Measurements from ENCODE around the gene SLC26A1.

SLC26A1 gene

GRCh38 chr4:1019729-1020470, 26.7 kb upstream of the SLC26A1 start:
- no peaks in the 10 kb centered on the region for H3K36me3 ChIP-seq (ENCODE audit: control insufficient read depth, insufficient read depth, low read length)
- 73 to 75% methylated on average over 23 of the region's 23 CpGs for WGBS, 2 experiments
- H3K27me3 ChIP-seq (ENCODE audit: control insufficient read depth, insufficient read depth, low read length, poor library complexity, severe bottlenecking): no peaks in the 10 kb centered on the region
- H3K4me1 ChIP-seq (ENCODE audit: control insufficient read depth, insufficient read depth, low read length): peaks cover 35% of the 10 kb centered on the region
- no peak overlapping the region for H3K27ac ChIP-seq (ENCODE audit: insufficient read depth, low read depth, low read length, poor library complexity, severe bottlenecking)
- no peak overlapping the region for H3K4me3 ChIP-seq (ENCODE audit: insufficient read depth, low read depth, low read length)
- no peaks in the 10 kb centered on the region for H3K9me3 ChIP-seq (ENCODE audit: control insufficient read depth, low read length)

- no peaks in the 10 kb centered on the region for H3K36me3 ChIP-seq (ENCODE audit: control insufficient read depth, insufficient read depth, low read length)
- no peaks in the 10 kb centered on the region for H3K27me3 ChIP-seq (ENCODE audit: control insufficient read depth, insufficient read depth, low read length, poor library complexity, severe bottlenecking)
- peaks cover 41% of the 10 kb centered on the region for H3K4me1 ChIP-seq (ENCODE audit: control insufficient read depth, insufficient read depth, low read length)
- no peaks in the 10 kb centered on the region for H3K9me3 ChIP-seq (ENCODE audit: control insufficient read depth, low read length)
- WGBS, 2 experiments: 77 to 82% methylated on average over 9 of the region's 9 CpGs
- H3K27ac ChIP-seq (ENCODE audit: insufficient read depth, low read depth, low read length, poor library complexity, severe bottlenecking): no peak overlapping the region
- H3K4me3 ChIP-seq (ENCODE audit: insufficient read depth, low read depth, low read length): no peak overlapping the region
These were observed 26.1 kb upstream of the SLC26A1 start for GRCh38 chr4:1019320-1019719.

GRCh38 chr4:1018147-1019020, 25.2 kb upstream of the SLC26A1 start:
- Histone ChIP-seq H3K4me1 (ENCODE audit: control insufficient read depth, insufficient read depth, low read length) (peaks cover 42% of the 10 kb centered on the region), H3K36me3 (ENCODE audit: control insufficient read depth, insufficient read depth, low read length) (no peaks in the 10 kb centered on the region), H3K27me3 (ENCODE audit: control insufficient read depth, insufficient read depth, low read length, poor library complexity, severe bottlenecking) (peaks cover 5% of the 10 kb centered on the region), H3K4me3 (ENCODE audit: insufficient read depth, low read depth, low read length) (no peak overlapping the region), H3K27ac (ENCODE audit: insufficient read depth, low read depth, low read length, poor library complexity, severe bottlenecking) (no peak overlapping the region), H3K9me3 (ENCODE audit: control insufficient read depth, low read length) (no peaks in the 10 kb centered on the region)
- 86% methylated on average over 29 of the region's 29 CpGs for WGBS, 2 experiments

GRCh38 chr4:1017706-1018105, 24.5 kb upstream of the SLC26A1 start:
- Histone ChIP-seq H3K9me3 (ENCODE audit: control insufficient read depth, low read length) (no peaks in the 10 kb centered on the region), H3K27me3 (ENCODE audit: control insufficient read depth, insufficient read depth, low read length, poor library complexity, severe bottlenecking) (peaks cover 11% of the 10 kb centered on the region), H3K4me3 (ENCODE audit: insufficient read depth, low read depth, low read length) (no peak overlapping the region), H3K36me3 (ENCODE audit: control insufficient read depth, insufficient read depth, low read length) (no peaks in the 10 kb centered on the region), H3K4me1 (ENCODE audit: control insufficient read depth, insufficient read depth, low read length) (peaks cover 42% of the 10 kb centered on the region), H3K27ac (ENCODE audit: insufficient read depth, low read depth, low read length, poor library complexity, severe bottlenecking) (no peak overlapping the region)
- WGBS, 2 experiments: 86 to 91% methylated on average over 15 of the region's 15 CpGs

- H3K27ac ChIP-seq (ENCODE audit: insufficient read depth, low read depth, low read length, poor library complexity, severe bottlenecking): no peak overlapping the region
- H3K36me3 ChIP-seq (ENCODE audit: control insufficient read depth, insufficient read depth, low read length): no peaks in the 10 kb centered on the region
- WGBS, 2 experiments: 84 to 86% methylated on average over 16 of the region's 16 CpGs
- H3K9me3 ChIP-seq (ENCODE audit: control insufficient read depth, low read length): no peaks in the 10 kb centered on the region
- peaks cover 16% of the 10 kb centered on the region for H3K27me3 ChIP-seq (ENCODE audit: control insufficient read depth, insufficient read depth, low read length, poor library complexity, severe bottlenecking)
- H3K4me1 ChIP-seq (ENCODE audit: control insufficient read depth, insufficient read depth, low read length): peaks cover 40% of the 10 kb centered on the region
- H3K4me3 ChIP-seq (ENCODE audit: insufficient read depth, low read depth, low read length): no peak overlapping the region
These were observed 24.0 kb upstream of the SLC26A1 start for GRCh38 chr4:1017211-1017610.

GRCh38 chr4:1015746-1016145, 22.5 kb upstream of the SLC26A1 start:
- H3K27ac ChIP-seq (ENCODE audit: insufficient read depth, low read depth, low read length, poor library complexity, severe bottlenecking): no peak overlapping the region
- WGBS, 2 experiments: 93% methylated on average over 10 of the region's 10 CpGs
- no peaks in the 10 kb centered on the region for H3K9me3 ChIP-seq (ENCODE audit: control insufficient read depth, low read length)
- no peaks in the 10 kb centered on the region for H3K36me3 ChIP-seq (ENCODE audit: control insufficient read depth, insufficient read depth, low read length)
- no peak overlapping the region for H3K4me3 ChIP-seq (ENCODE audit: insufficient read depth, low read depth, low read length)
- peaks cover 25% of the 10 kb centered on the region for H3K27me3 ChIP-seq (ENCODE audit: control insufficient read depth, insufficient read depth, low read length, poor library complexity, severe bottlenecking)
- peaks cover 39% of the 10 kb centered on the region for H3K4me1 ChIP-seq (ENCODE audit: control insufficient read depth, insufficient read depth, low read length)

- H3K4me3 ChIP-seq (ENCODE audit: insufficient read depth, low read depth, low read length): no peak overlapping the region
- 69 to 76% methylated on average over 8 of the region's 8 CpGs for WGBS, 2 experiments
These were observed 22.0 kb upstream of the SLC26A1 start for GRCh38 chr4:1015179-1015578.

DNA sequence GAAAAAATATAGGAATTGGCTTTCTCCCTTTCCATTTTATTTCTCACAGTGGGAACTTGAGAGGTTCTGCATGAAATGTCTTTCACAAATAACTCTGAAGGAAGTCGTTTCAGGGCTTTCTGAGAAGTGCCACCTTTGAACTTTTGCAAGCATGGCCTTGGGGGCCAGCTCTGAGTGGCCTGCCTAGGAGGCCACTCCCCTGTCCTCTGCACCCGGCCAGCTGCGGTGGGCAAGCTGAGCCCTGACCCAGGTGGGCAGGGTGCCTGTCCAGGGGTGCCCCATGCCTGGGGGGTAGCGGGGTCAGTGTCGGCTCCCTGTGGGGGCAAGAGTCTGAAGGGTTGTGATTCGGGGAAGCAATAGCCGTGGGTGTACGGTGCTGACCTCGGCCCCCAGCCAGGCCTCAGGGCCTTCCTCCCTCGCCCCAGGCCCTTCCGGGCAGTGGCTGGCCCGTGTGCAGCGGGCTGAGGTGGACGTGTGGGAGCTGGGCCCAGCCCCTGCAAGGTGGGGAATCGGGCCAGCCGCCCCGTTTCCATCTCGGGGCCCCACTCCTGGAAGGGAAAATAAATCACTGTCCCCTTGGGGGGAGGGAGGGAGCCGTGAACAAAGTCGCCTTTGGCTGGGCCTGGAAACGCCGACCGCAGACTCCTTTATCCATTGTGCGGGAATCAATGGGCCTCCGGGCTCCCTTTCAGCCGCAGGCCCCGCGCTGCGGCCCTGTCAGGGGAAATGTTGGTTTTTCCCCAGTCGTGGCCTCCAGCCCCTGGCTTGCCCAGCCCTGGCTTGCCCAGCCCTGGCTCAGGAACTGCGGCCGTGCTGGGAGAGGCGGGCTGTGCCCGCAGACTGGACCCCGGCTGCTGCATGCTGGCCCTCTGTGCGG, 21.3 kb upstream of the SLC26A1 start:
- Histone ChIP-seq H3K9me3 (ENCODE audit: control insufficient read depth, low read length) (no peaks in the 10 kb centered on the region), H3K4me1 (ENCODE audit: control insufficient read depth, insufficient read depth, low read length) (peaks cover 37% of the 10 kb centered on the region), H3K36me3 (ENCODE audit: control insufficient read depth, insufficient read depth, low read length) (no peaks in the 10 kb centered on the region), H3K4me3 (ENCODE audit: insufficient read depth, low read depth, low read length) (no peak overlapping the region), H3K27ac (ENCODE audit: insufficient read depth, low read depth, low read length, poor library complexity, severe bottlenecking) (peak overlapping the region; percentile 6), H3K27me3 (ENCODE audit: control insufficient read depth, insufficient read depth, low read length, poor library complexity, severe bottlenecking) (peaks cover 36% of the 10 kb centered on the region)
- 42 to 46% methylated on average over 36 of the region's 36 CpGs for WGBS, 2 experiments

More at GRCh38 chr4:1015179-1015578, 22.0 kb upstream of the SLC26A1 start:
- H3K9me3 ChIP-seq (ENCODE audit: control insufficient read depth, low read length): no peaks in the 10 kb centered on the region
- peaks cover 40% of the 10 kb centered on the region for H3K4me1 ChIP-seq (ENCODE audit: control insufficient read depth, insufficient read depth, low read length)
- H3K27ac ChIP-seq (ENCODE audit: insufficient read depth, low read depth, low read length, poor library complexity, severe bottlenecking): no peak overlapping the region
- peaks cover 31% of the 10 kb centered on the region for H3K27me3 ChIP-seq (ENCODE audit: control insufficient read depth, insufficient read depth, low read length, poor library complexity, severe bottlenecking)
- no peaks in the 10 kb centered on the region for H3K36me3 ChIP-seq (ENCODE audit: control insufficient read depth, insufficient read depth, low read length)

GRCh38 chr4:1013225-1014073, 20.2 kb upstream of the SLC26A1 start:
- no peaks in the 10 kb centered on the region for H3K9me3 ChIP-seq (ENCODE audit: control insufficient read depth, low read length)
- peaks cover 26% of the 10 kb centered on the region for H3K4me1 ChIP-seq (ENCODE audit: control insufficient read depth, insufficient read depth, low read length)
- H3K36me3 ChIP-seq (ENCODE audit: control insufficient read depth, insufficient read depth, low read length): no peaks in the 10 kb centered on the region
- H3K27me3 ChIP-seq (ENCODE audit: control insufficient read depth, insufficient read depth, low read length, poor library complexity, severe bottlenecking): peaks cover 46% of the 10 kb centered on the region
- no peak overlapping the region for H3K4me3 ChIP-seq (ENCODE audit: insufficient read depth, low read depth, low read length)
- no peak overlapping the region for H3K27ac ChIP-seq (ENCODE audit: insufficient read depth, low read depth, low read length, poor library complexity, severe bottlenecking)
- WGBS, 2 experiments: 94% methylated on average over 43 of the region's 43 CpGs
